Measurements from ENCODE around the gene ABCA4.
"Not testable (repeated sequence)": the region's sequence is repeated elsewhere in the genome, so short reads cannot be mapped to it uniquely, and the experiment has no call there.

ABCA4 gene

GRCh38 chr1:94120991-94121390 lies at the start of gene ABCA4:
Gene ABCA4, minus strand, starts transcription at chr1:94121148. Its CDS starts 103 bp downstream, at chr1:94121045.
- no peak for DNase-seq (ENCODE audit: low read depth in 2 of 2)

- no peak for DNase-seq (ENCODE audit: low read depth in 2 of 2)
Observed at GRCh38 chr1:94169126-94169525, 48.2 kb upstream of the ABCA4 start.

DNA sequence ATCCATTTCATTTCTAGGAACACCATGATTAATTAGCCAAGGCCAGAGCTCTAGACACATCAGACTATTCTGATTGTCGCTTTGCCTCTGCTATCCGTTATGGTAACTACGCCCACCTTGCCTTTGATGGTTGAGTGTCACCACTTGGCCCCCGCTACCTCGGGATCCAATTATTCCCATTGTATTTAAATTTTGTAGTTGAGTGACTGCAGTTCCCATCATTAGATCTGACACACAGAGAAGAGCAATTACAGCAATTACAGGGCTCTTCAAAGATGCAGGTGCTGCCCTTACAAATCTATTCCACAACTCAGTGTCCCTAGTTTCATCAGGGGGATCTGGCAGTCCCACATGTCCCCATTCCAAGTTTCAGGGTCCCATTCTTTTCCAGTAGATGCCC lies 44.9 kb upstream of the ABCA4 start:
- DNase-seq (ENCODE audit: low read depth in 2 of 2), result no peak

GRCh38 chr1:94164885-94165284 lies 43.9 kb upstream of the ABCA4 start:
- not testable (repeated sequence) for DNase-seq (ENCODE audit: low read depth in 2 of 2)

GRCh38 chr1:94164121-94164520 lies 43.2 kb upstream of the ABCA4 start:
- not testable (repeated sequence) for DNase-seq (ENCODE audit: low read depth in 2 of 2)

DNA sequence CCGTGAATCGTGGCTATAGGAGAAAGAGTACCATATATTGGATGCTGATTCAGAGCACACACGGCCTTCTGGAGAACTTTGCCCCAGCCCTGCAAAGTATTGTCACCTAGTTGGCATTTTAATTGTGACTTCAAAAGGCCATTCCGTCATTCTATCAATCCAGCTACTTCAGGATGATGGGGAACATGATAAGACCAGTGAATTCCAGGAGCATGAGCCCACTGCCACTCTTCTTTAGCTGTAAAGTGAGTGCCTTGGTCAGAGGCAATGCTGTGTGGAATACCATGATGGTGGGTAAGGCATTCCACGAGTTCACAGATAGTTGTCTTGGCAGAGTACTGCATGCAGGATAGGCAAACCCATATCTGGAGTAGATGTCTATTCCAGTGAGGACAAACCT lies 42.3 kb upstream of the ABCA4 start:
- not testable (repeated sequence) for DNase-seq (ENCODE audit: low read depth in 2 of 2)

GRCh38 chr1:94160811-94161210 lies 39.9 kb upstream of the ABCA4 start:
- no peak for DNase-seq (ENCODE audit: low read depth in 2 of 2)

DNA sequence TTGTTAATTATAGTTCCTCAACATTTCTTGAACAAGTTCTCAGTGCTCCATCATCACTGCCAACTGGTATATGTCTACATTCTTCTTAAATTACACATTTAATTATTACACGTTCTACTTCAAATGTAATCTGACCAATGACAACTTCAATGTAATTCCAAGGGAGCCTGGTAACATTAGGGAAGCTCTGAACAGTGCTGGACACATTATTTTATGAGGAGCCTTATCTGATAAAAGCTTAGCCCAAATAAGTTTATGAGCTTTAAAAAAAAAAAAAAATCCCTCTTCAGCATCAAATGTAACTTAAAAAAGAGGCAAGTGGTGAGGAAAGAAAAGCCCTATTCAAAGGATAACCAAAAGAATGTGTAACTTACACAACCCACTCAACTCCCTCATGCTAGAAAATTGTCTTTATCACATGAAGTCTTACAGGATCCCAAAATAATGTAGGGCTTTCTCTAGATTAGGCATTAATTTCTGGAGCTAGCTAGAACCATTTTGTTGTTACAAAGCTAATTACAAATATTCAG lies 35.2 kb upstream of the ABCA4 start:
- DNase-seq (ENCODE audit: low read depth in 2 of 2), result no peak

GRCh38 chr1:94154989-94155388 lies 34.0 kb upstream of the ABCA4 start:
- DNase-seq (ENCODE audit: low read depth in 2 of 2), result no peak

GRCh38 chr1:94153133-94153532 lies 32.2 kb upstream of the ABCA4 start:
- no peak for DNase-seq (ENCODE audit: low read depth in 2 of 2)

- DNase-seq (ENCODE audit: low read depth in 2 of 2), result not testable (repeated sequence)
Observed at GRCh38 chr1:94149166-94149565, 28.2 kb upstream of the ABCA4 start.

- DNase-seq (ENCODE audit: low read depth in 2 of 2), result no peak
Observed at GRCh38 chr1:94146273-94146672, 25.3 kb upstream of the ABCA4 start.

GRCh38 chr1:94144836-94145235 lies 23.9 kb upstream of the ABCA4 start:
- DNase-seq (ENCODE audit: low read depth in 2 of 2), result no peak

GRCh38 chr1:94143809-94144176 lies 22.8 kb upstream of the ABCA4 start:
- no peak for DNase-seq (ENCODE audit: low read depth in 2 of 2)

DNA sequence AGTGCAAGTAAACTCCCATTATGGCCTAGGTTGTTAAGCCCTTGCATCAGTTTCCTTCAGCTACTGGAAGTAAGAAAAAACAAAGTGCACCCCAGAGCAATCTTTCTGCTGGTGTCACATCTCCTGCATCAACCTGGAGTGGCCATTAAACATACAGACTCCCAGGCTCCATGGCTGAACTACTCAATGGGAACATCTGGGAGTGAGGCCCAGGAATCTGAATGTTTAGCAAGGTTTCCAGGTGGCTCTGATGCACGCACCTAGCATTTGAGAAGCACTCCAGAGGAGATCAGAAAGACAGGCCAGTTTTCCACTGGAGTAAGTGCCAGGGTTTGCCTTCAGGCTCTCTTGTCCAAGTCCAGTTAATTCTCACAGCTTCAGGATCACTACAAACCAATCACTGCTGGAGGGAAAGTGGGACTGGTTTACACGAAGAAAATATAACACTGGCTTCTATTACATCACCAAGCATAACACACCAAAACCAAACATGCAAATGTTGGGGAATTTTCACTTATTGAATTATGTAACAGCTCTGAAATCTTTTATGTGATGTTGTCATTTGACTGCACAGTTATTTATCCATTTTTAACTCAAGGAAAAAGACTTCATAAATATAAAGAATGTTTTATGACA lies 22.3 kb upstream of the ABCA4 start:
- no peak for DNase-seq (ENCODE audit: low read depth in 2 of 2)

- DNase-seq (ENCODE audit: low read depth in 2 of 2), result no peak
Observed at GRCh38 chr1:94142583-94142982, 21.6 kb upstream of the ABCA4 start.

GRCh38 chr1:94142022-94142421 lies 21.1 kb upstream of the ABCA4 start:
- no peak for DNase-seq (ENCODE audit: low read depth in 2 of 2)

DNA sequence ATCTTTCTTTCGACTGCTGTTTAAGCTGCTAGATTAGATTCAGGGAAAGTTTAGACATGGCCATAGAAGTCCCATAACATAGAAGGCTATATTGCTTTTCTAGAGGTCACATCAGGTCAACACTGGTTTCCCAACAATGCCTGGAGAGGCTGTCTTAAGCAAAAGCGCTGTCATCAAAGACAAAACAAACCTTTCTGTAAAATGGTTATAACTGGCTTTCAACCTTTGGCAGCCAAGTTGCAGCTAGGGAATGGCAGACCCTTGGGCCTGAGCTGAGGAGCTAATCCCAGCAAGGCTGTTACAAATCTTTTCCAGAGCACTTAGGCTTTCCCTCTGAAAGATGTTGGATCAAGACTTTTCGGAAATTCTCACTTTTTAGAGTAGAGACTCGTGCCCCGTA lies 11.2 kb upstream of the ABCA4 start:
- DNase-seq (ENCODE audit: low read depth in 2 of 2), result no peak

GRCh38 chr1:94130851-94131595 lies 10.1 kb upstream of the ABCA4 start:
- DNase-seq (ENCODE audit: low read depth in 2 of 2), result no peak

DNA sequence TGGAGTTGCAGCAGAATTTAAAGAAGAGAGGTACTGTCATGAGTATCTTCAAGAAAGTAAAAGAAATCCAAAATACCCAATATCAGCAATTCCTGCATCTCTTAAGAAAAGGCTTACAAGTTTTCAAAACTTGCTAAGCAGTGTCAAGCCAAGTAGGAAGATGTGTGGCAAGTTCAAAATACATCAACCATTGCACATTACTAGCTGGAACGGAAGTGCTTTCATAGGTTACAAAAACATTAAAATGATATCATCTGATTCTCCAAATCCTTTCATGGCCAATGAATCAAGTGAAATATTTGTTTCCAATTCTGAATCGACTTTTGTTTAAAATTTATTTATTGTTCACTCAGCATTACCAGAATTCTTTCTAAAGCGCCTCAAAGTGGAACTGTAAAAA lies 5.7 kb upstream of the ABCA4 start:
- DNase-seq (ENCODE audit: low read depth in 2 of 2), result no peak

DNA sequence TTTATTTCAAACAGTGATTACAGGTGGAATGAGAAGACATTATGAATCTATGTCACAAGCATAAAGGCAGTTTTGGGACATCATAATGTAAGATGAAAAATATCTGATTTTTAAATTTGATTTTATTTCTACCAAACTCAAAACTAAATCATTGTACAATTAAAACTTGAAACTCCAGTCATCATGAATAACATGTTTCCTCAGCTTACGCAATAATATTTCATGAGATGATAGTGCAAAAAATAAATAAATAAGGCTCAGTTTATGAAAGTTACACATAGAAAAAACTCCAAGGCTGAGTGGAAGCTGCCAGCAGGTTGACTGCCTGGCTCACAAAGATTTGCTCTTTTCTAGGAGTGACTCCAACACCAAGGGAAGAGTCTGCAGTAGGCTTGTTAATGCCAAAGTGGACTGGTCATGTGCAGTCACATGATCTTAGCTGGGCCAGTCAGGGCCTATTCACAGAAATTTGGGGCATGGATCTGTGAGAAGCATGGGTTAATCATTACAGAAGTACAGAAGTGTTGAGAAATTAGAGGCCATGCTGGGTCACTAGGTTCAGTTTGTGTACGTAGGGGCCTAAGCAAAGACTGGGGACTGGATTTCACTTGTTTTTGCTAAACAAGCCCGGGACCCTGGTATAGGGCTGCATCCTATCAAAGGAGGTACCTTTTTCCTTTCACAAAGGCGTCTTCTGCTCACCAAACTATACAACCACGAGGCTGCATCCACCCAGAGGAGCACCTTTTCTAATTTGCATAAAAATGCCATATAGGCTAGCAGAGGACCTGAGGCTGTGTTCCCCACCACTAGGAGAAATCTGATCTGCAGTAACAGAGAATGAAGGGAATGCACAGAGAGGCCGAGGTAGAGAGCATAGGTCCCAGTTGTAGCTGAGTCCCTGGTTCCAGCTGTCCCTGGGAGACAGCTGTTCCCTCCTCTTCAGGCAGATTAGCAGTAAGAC lies 4.9 kb upstream of the ABCA4 start:
- no peak for DNase-seq (ENCODE audit: low read depth in 2 of 2)

DNA sequence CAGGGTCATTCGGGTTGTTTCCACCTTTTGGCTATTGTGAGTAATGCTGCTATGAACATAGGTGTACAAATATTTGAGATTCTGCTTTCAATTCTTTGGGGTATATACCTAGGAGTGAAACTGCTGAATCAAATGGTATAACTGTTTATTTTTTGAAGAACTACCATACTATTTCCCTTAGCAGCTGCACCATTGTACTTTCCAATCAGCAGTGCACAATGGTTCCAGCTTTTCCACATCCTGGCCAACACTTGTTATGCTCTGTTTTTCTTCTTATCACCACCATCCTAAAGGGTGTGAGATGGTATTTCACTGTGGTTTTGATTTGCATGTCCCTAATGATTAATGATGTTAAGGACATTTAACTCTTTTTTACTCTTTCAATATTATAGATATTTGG lies 3.6 kb upstream of the ABCA4 start:
- no peak for DNase-seq (ENCODE audit: low read depth in 2 of 2)
